IMR-90 (cell line): Measurements from ENCODE around the gene RASGRF2. TPM values are rescaled to one million over a fixed set of nuclear protein-coding genes. Genes with fewer than 3 reads are reported as not detected.

Source experiments
- ATAC-seq: fragments of 200-7000 bp; cut with Tn5 transposase; 2 replicates; pipeline ENCODE4 v1.9.1; 2020; ENCODE audit warnings: low read depth, mild to moderate bottlenecking, moderate library complexity
- BruUV-seq: library from RNA; stranded (reverse); fragments of 400-500 nt; replicated peaks from 2 replicates; lab custom pipeline; 2021; lab: Mats Ljungman, UMichigan
- CTCF ChIA-PET: fragments of 300-600 bp; formaldehyde crosslinking; extraction: SDS; loops from one replicate; lab custom pipeline; 2021; ENCODE audit warnings: antibody characterized with exemption; lab: Yijun Ruan, JAX
- POLR2A ChIA-PET: fragments of 300-600 bp; sonication (Branson Sonifier 250); formaldehyde crosslinking; loops from one replicate; lab custom pipeline; 2022; ENCODE audit warnings: antibody characterized with exemption; ENCODE audit not compliant: unreplicated experiment; lab: Charles Lee
- DNase-seq: peaks from one replicate; pipeline ENCODE4 v3.0.0; 2013
- H2AFZ ChIP-seq: replicated peaks from 2 replicates; pipeline ENCODE3; 2013; ENCODE audit warnings: low read length, mild to moderate bottlenecking; ENCODE audit not compliant: poor library complexity
- H2AK5ac ChIP-seq: 2 replicates; pipeline ENCODE4 v1.6.1; 2013; ENCODE audit warnings: low read depth, low read length, inconsistent platforms
- H2AK9ac ChIP-seq: replicated peaks from 2 replicates; pipeline ENCODE3; 2013; ENCODE audit warnings: mild to moderate bottlenecking, low read depth, low read length, moderate library complexity; ENCODE audit not compliant: poor library complexity
- H2BK120ac ChIP-seq: 2 replicates; pipeline ENCODE4 v1.6.1; 2013; ENCODE audit warnings: low read depth, low read length, inconsistent platforms
- H2BK15ac ChIP-seq: 3 replicates; pipeline ENCODE4 v1.6.1; 2013; ENCODE audit warnings: low read depth, low read length, inconsistent platforms
- H2BK20ac ChIP-seq: 2 replicates; pipeline ENCODE4 v1.6.1; 2013; ENCODE audit warnings: low read depth, mild to moderate bottlenecking, inconsistent platforms, low read length, moderate library complexity
- H2BK5ac ChIP-seq: 2 replicates; pipeline ENCODE4 v1.6.1; 2013; ENCODE audit warnings: mild to moderate bottlenecking, low read depth, low read length, inconsistent platforms; ENCODE audit not compliant: poor library complexity, severe bottlenecking
- H3K14ac ChIP-seq: replicated peaks from 2 replicates; pipeline ENCODE4 v1.6.1; 2013; ENCODE audit warnings: low read depth, low read length, inconsistent platforms
- H3K18ac ChIP-seq: 2 replicates; pipeline ENCODE4 v1.6.1; 2013; ENCODE audit warnings: low read depth, low read length, control low read depth
- H3K23ac ChIP-seq: 2 replicates; pipeline ENCODE4 v1.6.1; 2013; ENCODE audit warnings: low read depth, low read length, inconsistent platforms
- H3K27ac ChIP-seq: 2 replicates; pipeline ENCODE4 v1.5.1; 2013; ENCODE audit warnings: mild to moderate bottlenecking, control low read depth, low read length; ENCODE audit not compliant: insufficient read depth
- H3K27me3 ChIP-seq: 2 replicates; pipeline ENCODE4 v1.6.1; 2013; ENCODE audit warnings: low read length; ENCODE audit not compliant: control insufficient read depth, insufficient read depth
- H3K36me3 ChIP-seq: 2 replicates; pipeline ENCODE4 v1.6.1; 2013; ENCODE audit warnings: low read length, mixed read lengths; ENCODE audit not compliant: control insufficient read depth, insufficient read depth
- H3K4ac ChIP-seq: 2 replicates; pipeline ENCODE4 v1.6.1; 2013; ENCODE audit warnings: low read depth, low read length, inconsistent platforms
- H3K4me1 ChIP-seq: 2 replicates; pipeline ENCODE4 v1.6.1; 2013; ENCODE audit warnings: low read length, mixed read lengths; ENCODE audit not compliant: control insufficient read depth, insufficient read depth
- H3K4me2 ChIP-seq: 2 replicates; pipeline ENCODE4 v1.6.1; 2013; ENCODE audit warnings: low read depth, mild to moderate bottlenecking, control low read depth, low read length, moderate library complexity
- H3K4me3 ChIP-seq: 2 replicates; pipeline ENCODE4 v1.5.1; 2013; ENCODE audit warnings: low read depth, mild to moderate bottlenecking, control low read depth, low read length, moderate library complexity; ENCODE audit not compliant: insufficient read depth
- H3K56ac ChIP-seq: 2 replicates; pipeline ENCODE4 v1.6.1; 2013; ENCODE audit warnings: low read length, inconsistent platforms; ENCODE audit not compliant: insufficient read depth; ENCODE audit errors: extremely low read depth
- H3K79me1 ChIP-seq, 2 experiments: 2 replicates each; pipeline ENCODE4 v1.6.1; 2013; ENCODE audit warnings: low read length in 2 of 2, inconsistent platforms in 1 of 2, low read depth in 1 of 2
- H3K9ac ChIP-seq: 2 replicates; pipeline ENCODE4 v1.6.1; 2013; ENCODE audit warnings: low read depth, low read length, control low read depth
- H3K9me1 ChIP-seq: 2 replicates; pipeline ENCODE4 v1.6.1; 2013; ENCODE audit warnings: low read length, inconsistent platforms; ENCODE audit not compliant: insufficient read depth
- H3K9me3 ChIP-seq: 2 replicates; pipeline ENCODE4 v1.6.1; 2013; ENCODE audit warnings: low read length; ENCODE audit not compliant: control insufficient read depth, insufficient read depth
- H4K20me1 ChIP-seq: 2 replicates; pipeline ENCODE4 v1.6.1; 2013; ENCODE audit warnings: low read length, inconsistent platforms; ENCODE audit not compliant: insufficient read depth
- H4K5ac ChIP-seq: 2 replicates; pipeline ENCODE4 v1.6.1; 2013; ENCODE audit warnings: mild to moderate bottlenecking, low read depth, low read length, control low read depth
- H4K8ac ChIP-seq, 2 experiments: 2 replicates each; pipeline ENCODE4 v1.6.1; 2013; ENCODE audit warnings: low read depth in 2 of 2, low read length in 2 of 2, control low read depth in 1 of 2, inconsistent platforms in 1 of 2
- H4K91ac ChIP-seq: 2 replicates; pipeline ENCODE4 v1.6.1; 2013; ENCODE audit warnings: low read depth, low read length, inconsistent platforms; ENCODE audit not compliant: insufficient read depth
- BHLHE40 ChIP-seq: fragments of 150-350 bp; IDR thresholded peaks from 2 replicates; pipeline ENCODE4 v1.6.1; 2016; ENCODE audit warnings: mild to moderate bottlenecking, low read depth, low read length
- CHD1 ChIP-seq: IDR thresholded peaks from 2 replicates; pipeline ENCODE4 v1.6.1; 2012; ENCODE audit warnings: low read depth, low read length, improper control_type of control experiment
- ELK1 ChIP-seq: fragments of 150-350 bp; IDR thresholded peaks from 2 replicates; pipeline ENCODE4 v1.6.1; 2016; ENCODE audit warnings: low read depth, mild to moderate bottlenecking, low read length, moderate library complexity, borderline replicate concordance
- FOS ChIP-seq: fragments of 150-350 bp; IDR thresholded peaks from 2 replicates; pipeline ENCODE4 v1.6.1; 2016; ENCODE audit warnings: low read depth, low read length
- MAZ ChIP-seq: IDR thresholded peaks from 2 replicates; pipeline ENCODE4 v1.6.1; 2012; ENCODE audit warnings: low read depth, mild to moderate bottlenecking, low read length, improper control_type of control experiment, moderate library complexity, borderline replicate concordance
- RCOR1 ChIP-seq: IDR thresholded peaks from 2 replicates; pipeline ENCODE4 v1.6.1; 2012; ENCODE audit warnings: mild to moderate bottlenecking, low read length, improper control_type of control experiment; ENCODE audit not compliant: insufficient replicate concordance
- RFX5 ChIP-seq: IDR thresholded peaks from 2 replicates; pipeline ENCODE4 v1.8.0; 2012; ENCODE audit warnings: low read depth, mild to moderate bottlenecking, low read length, moderate library complexity
- WGBS, 2 experiments: methylation state at CpG; one replicate each; pipeline versions ENCODE4 v1.1.5 to v1.1.7; 2013; ENCODE audit warnings: missing lambda C conversion rate in 2 of 2; ENCODE audit not compliant: insufficient read length in 1 of 2; ENCODE audit errors: extremely low coverage in 2 of 2; 5-methylcytosine and 5-hydroxymethylcytosine counted together
- dilution Hi-C: fragments of 300-500 bp; cut with HindIII; formaldehyde crosslinking; loops from one replicate; pipeline ENCODE4 v1.14.3; 2018; ENCODE audit warnings: low sequenced_read_pairs; ENCODE audit not compliant: unreplicated experiment
- in situ Hi-C: fragments of 300-500 bp; cut with MboI; formaldehyde crosslinking; loops from 3 replicates; pipeline ENCODE4 v1.14.3; 2019; ENCODE audit warnings: low sequenced_read_pairs, inconsistent platforms, mixed read lengths
- intact Hi-C: fragments of 100-400 bp; cut with micrococcal nuclease; formaldehyde crosslinking; loops from 2 replicates; pipeline ENCODE4 v1.10.0; 2022
- polyA plus RNA-seq, 3 experiments: library from polyadenylated mRNA; depleted of rRNA; stranded (reverse); fragments of >200 nt; gene quantifications; 2 replicates each; pipeline ENCODE4 v1.2.3, GENCODE V29; 2012; ENCODE audit warnings: low replicate concordance in 1 of 3
- total RNA-seq: library from RNA; depleted of rRNA; stranded (reverse); fragments of >200 nt; gene quantifications from 2 replicates; pipeline ENCODE4 v1.2.3, GENCODE V29; 2012

The RASGRF2 gene
- total and polyA plus RNA-seq, 2 of the 4 experiments (the other 2 are of a cell fraction) = 2.9 to 5.0 TPM

- dilution Hi-C loops (no loop called here), intact Hi-C loops (no loop called here), in situ Hi-C loops (loop anchor here (10.0 kb wide), 1 partner anchor 507 kb away; no protein-coding TSS in a partner anchor)
- H3K36me3 ChIP-seq = peaks cover 3% of the 10 kb centered on the region
- H2BK5ac ChIP-seq = no peak overlapping the region
- H3K56ac ChIP-seq = no peak overlapping the region
- H4K8ac ChIP-seq = no peak overlapping the region
- no peak overlapping the region for H3K14ac ChIP-seq
- H4K20me1 ChIP-seq = no peaks in the 10 kb centered on the region
- no peak overlapping the region for H3K4ac ChIP-seq
- H3K9me3 ChIP-seq = no peaks in the 10 kb centered on the region
- WGBS, 2 experiments = 86% methylated on average over 2 of the region's 9 CpGs; no CpG with 5 or more reads in 1 of the 2 experiments
- peaks cover 0 to 2% of the 10 kb centered on the region in 2 experiments; a peak in 3 of 4 replicates for H3K79me1 ChIP-seq
- no peak overlapping the region for H3K23ac ChIP-seq
- ATAC-seq (no peak), DNase-seq (no peak)
- H3K4me3 ChIP-seq = no peak overlapping the region
- H4K91ac ChIP-seq = no peak overlapping the region
- no peak overlapping the region for H4K5ac ChIP-seq
- H3K9me1 ChIP-seq = peaks cover 2% of the 10 kb centered on the region; the same call in 1 of the 2 replicates
- CTCF ChIA-PET = no interaction called here
- no peak overlapping the region for H3K9ac ChIP-seq
- no peak overlapping the region for H2AFZ ChIP-seq
- H2BK15ac ChIP-seq = no peak overlapping the region
- no peaks in the 10 kb centered on the region for H3K27me3 ChIP-seq
- H3K18ac ChIP-seq = no peak overlapping the region
- no peaks in the 10 kb centered on the region; the same call in 1 of the 2 replicates for H3K4me1 ChIP-seq
- POLR2A ChIA-PET = no interaction called here
- TF ChIP-seq CHD1 = no peak
- no peak for TF ChIP-seq BHLHE40
- TF ChIP-seq RCOR1 = no peak
- no peak for TF ChIP-seq RFX5
- no peak for TF ChIP-seq ELK1
- TF ChIP-seq FOS = no peak
- TF ChIP-seq MAZ = no peak
- H2AK9ac ChIP-seq = no peak overlapping the region
- H2BK20ac ChIP-seq = no peak overlapping the region
- H2BK120ac ChIP-seq = no peak overlapping the region
- no peak overlapping the region for H3K4me2 ChIP-seq
- H2AK5ac ChIP-seq = no peak overlapping the region
- H3K27ac ChIP-seq = no peak overlapping the region
- no TSS peak for BruUV-seq
Observed at GRCh38 chr5:81191726-81192372, 231.7 kb downstream of the RASGRF2 start.
